Fibroblast of the aortic adventitia (primary cell): Measurements from ENCODE around the gene CHST8. TPM values are rescaled to one million over a fixed set of nuclear protein-coding genes. Genes with fewer than 3 reads are reported as not detected.

Experiments
- DNase-seq: peaks from one replicate; pipeline ENCODE4 v3.0.0-alpha.2; 2010; ENCODE audit warnings: low read depth
- H3K4me3 ChIP-seq: 2 replicates; pipeline ENCODE4 v1.5.1; 2011; ENCODE audit warnings: low read depth, mild to moderate bottlenecking, control low read depth, low read length, moderate library complexity
- CTCF ChIP-seq: IDR thresholded peaks from 2 replicates; pipeline ENCODE4 v1.5.1; 2011; ENCODE audit warnings: mild to moderate bottlenecking, low read length, control low read depth, inconsistent platforms; ENCODE audit not compliant: insufficient read depth
- total RNA-seq: library from RNA; depleted of rRNA; stranded (reverse); fragments of >200 nt; gene quantifications from 2 replicates; pipeline ENCODE4 v1.2.3, GENCODE V29; 2012; ENCODE audit warnings: low replicate concordance

CHST8 gene
- total RNA-seq, 1 donor: not detected

- no peak for TF ChIP-seq CTCF
- DNase-seq: no peak
- no peak overlapping the region for H3K4me3 ChIP-seq
These were observed 82.5 kb downstream of the CHST8 start for GRCh38 chr19:33704271-33704670.

- no peak overlapping the region for H3K4me3 ChIP-seq
- no peak for TF ChIP-seq CTCF
- DNase-seq: no peak
These were observed 83.5 kb downstream of the CHST8 start for GRCh38 chr19:33705090-33705847.

GRCh38 chr19:33705860-33706259 lies 84.1 kb downstream of the CHST8 start:
- no peak for DNase-seq
- no peak overlapping the region for H3K4me3 ChIP-seq
- no peak for TF ChIP-seq CTCF

- H3K4me3 ChIP-seq: no peak overlapping the region
- DNase-seq: no peak
- TF ChIP-seq CTCF: no peak
These were observed 84.9 kb downstream of the CHST8 start for GRCh38 chr19:33706631-33707030.

- H3K4me3 ChIP-seq: no peak overlapping the region
- no peak for DNase-seq
- TF ChIP-seq CTCF: no peak
These were observed 90.5 kb downstream of the CHST8 start for GRCh38 chr19:33712268-33712667.

- no peak for DNase-seq
- TF ChIP-seq CTCF: no peak
- H3K4me3 ChIP-seq: no peak overlapping the region
These were observed 91.4 kb downstream of the CHST8 start for GRCh38 chr19:33713194-33713593.

GRCh38 chr19:33714149-33714548 lies 92.4 kb downstream of the CHST8 start:
- DNase-seq: no peak
- H3K4me3 ChIP-seq: no peak overlapping the region
- TF ChIP-seq CTCF: no peak
